CD14-positive monocyte (primary cell): ENCODE data around the gene ACVRL1. TPM values are rescaled to one million over a fixed set of nuclear protein-coding genes. Genes with fewer than 3 reads are reported as not detected.

Experiments
- DNase-seq, 3 donors: peaks; one replicate each; pipeline ENCODE4 v3.0.0-alpha.2; 2011 to 2022
- H2AFZ ChIP-seq: 2 replicates; pipeline ENCODE4 v1.6.0; 2012; ENCODE audit warnings: mild to moderate bottlenecking, low read depth, low read length, inconsistent platforms; ENCODE audit not compliant: insufficient read depth, poor library complexity, severe bottlenecking
- H3K27ac ChIP-seq, 2 donors: 1 replicate in 1 of 2; 2 replicates in 1 of 2; pipeline ENCODE4 v1.5.1; 2012 to 2013; ENCODE audit warnings: low read length in 2 of 2, control low read depth in 1 of 2, inconsistent platforms in 1 of 2, low read depth in 1 of 2, mild to moderate bottlenecking in 1 of 2
- H3K27me3 ChIP-seq, 2 donors: one replicate each; pipeline versions ENCODE4 v1.6.0 to v1.6.1; 2011 to 2013; ENCODE audit warnings: low read length in 2 of 2; ENCODE audit not compliant: control insufficient read depth in 2 of 2, insufficient read depth in 2 of 2
- H3K36me3 ChIP-seq, 2 donors: replicated peaks in 1 of 2; 1 replicate in 1 of 2; 2 replicates in 1 of 2; pipeline versions ENCODE4 v1.5.1 to v1.6.1; 2012 to 2013; ENCODE audit warnings: low read length in 2 of 2, control low read depth in 1 of 2, inconsistent platforms in 1 of 2, mild to moderate bottlenecking in 1 of 2; ENCODE audit not compliant: insufficient read depth in 2 of 2, control insufficient read depth in 1 of 2
- H3K4me1 ChIP-seq, 2 donors: 1 replicate in 1 of 2; 2 replicates in 1 of 2; pipeline versions ENCODE4 v1.5.1 to v1.6.1; 2012 to 2013; ENCODE audit warnings: low read length in 2 of 2, control low read depth in 1 of 2, inconsistent platforms in 1 of 2, mild to moderate bottlenecking in 1 of 2, moderate library complexity in 1 of 2; ENCODE audit not compliant: insufficient read depth in 2 of 2, control insufficient read depth in 1 of 2
- H3K4me2 ChIP-seq: replicated peaks from 2 replicates; pipeline ENCODE3; 2012; ENCODE audit warnings: low read length, moderate library complexity, mild to moderate bottlenecking; ENCODE audit not compliant: poor library complexity, severe bottlenecking; ENCODE audit errors: extremely low read depth
- H3K4me3 ChIP-seq, 3 experiments: fragments of 200-600 bp in 1 of 3; sonication (generic) in 1 of 3; replicated peaks in 1 of 3; 1 replicate in 2 of 3; 2 replicates in 1 of 3; pipeline ENCODE4 v1.5.1; 2011 to 2013; ENCODE audit warnings: low read length in 3 of 3, mild to moderate bottlenecking in 3 of 3, control low read depth in 2 of 3, low read depth in 2 of 3, inconsistent platforms in 1 of 3, moderate library complexity in 1 of 3
- H3K79me2 ChIP-seq: 2 replicates; pipeline ENCODE4 v1.6.0; 2012; ENCODE audit warnings: mild to moderate bottlenecking, control low read depth, inconsistent platforms, low read length, moderate library complexity; ENCODE audit not compliant: insufficient read depth
- H3K9ac ChIP-seq: 2 replicates; pipeline ENCODE4 v1.6.0; 2017; ENCODE audit warnings: low read length, mild to moderate bottlenecking; ENCODE audit not compliant: insufficient read depth, poor library complexity, severe bottlenecking
- H3K9me3 ChIP-seq, 2 donors: replicated peaks in 1 of 2; 1 replicate in 1 of 2; 2 replicates in 1 of 2; pipeline versions ENCODE4 v1.5.1 to v1.6.1; 2012 to 2013; ENCODE audit warnings: low read length in 2 of 2, control low read depth in 1 of 2; ENCODE audit not compliant: control insufficient read depth in 1 of 2, insufficient read depth in 1 of 2
- H4K20me1 ChIP-seq: 2 replicates; pipeline ENCODE4 v1.6.0; 2012; ENCODE audit warnings: mild to moderate bottlenecking, low read length, control low read depth, moderate library complexity; ENCODE audit not compliant: insufficient read depth
- H3K27ac Mint-ChIP-seq, 7 donors: one replicate each; pipeline ENCODE4 v1.8.0; 2020; ENCODE audit warnings: mild to moderate bottlenecking in 7 of 7, mixed read lengths in 7 of 7, moderate library complexity in 6 of 7, inconsistent platforms in 2 of 7
- H3K27me3 Mint-ChIP-seq, 3 donors: one replicate each; pipeline ENCODE4 v1.8.0; 2021 to 2022; ENCODE audit warnings: low read depth in 3 of 3, mild to moderate bottlenecking in 3 of 3, mixed read lengths in 3 of 3, moderate library complexity in 3 of 3, inconsistent platforms in 1 of 3
- H3K36me3 Mint-ChIP-seq, 2 donors: one replicate each; pipeline ENCODE4 v1.8.0; 2020; ENCODE audit warnings: mixed read lengths in 2 of 2, inconsistent platforms in 1 of 2, mild to moderate bottlenecking in 1 of 2
- H3K4me1 Mint-ChIP-seq: one replicate; pipeline ENCODE4 v1.8.0; 2020; ENCODE audit warnings: mild to moderate bottlenecking, mixed read lengths
- H3K4me3 Mint-ChIP-seq, 2 donors: one replicate each; pipeline ENCODE4 v1.8.0; 2020; ENCODE audit warnings: mild to moderate bottlenecking in 2 of 2, mixed read lengths in 2 of 2, moderate library complexity in 1 of 2
- H3K9me3 Mint-ChIP-seq, 7 donors: one replicate each; pipeline ENCODE4 v1.8.0; 2020 to 2022; ENCODE audit warnings: mixed read lengths in 7 of 7, mild to moderate bottlenecking in 6 of 7, moderate library complexity in 6 of 7, inconsistent platforms in 2 of 7
- WGBS: methylation state at CpG from one replicate; pipeline ENCODE4 v1.1.5; 2013; ENCODE audit warnings: missing lambda C conversion rate; ENCODE audit not compliant: insufficient coverage; 5-methylcytosine and 5-hydroxymethylcytosine counted together
- intact Hi-C, 2 donors: fragments of 100-400 bp; cut with micrococcal nuclease; formaldehyde crosslinking; loops; one replicate each; pipeline versions ENCODE4 v1.15.0 to v1.15.1; 2023
- polyA plus RNA-seq, 3 donors: library from polyadenylated mRNA; depleted of rRNA in 1 of 3; unstranded in 2 of 3; stranded (reverse) in 1 of 3; fragments of 300-500 nt in 2 of 3; fragments of >200 nt in 1 of 3; fragmentation: Illumina TruSeq in 2 of 3; gene quantifications; 1 replicate in 2 of 3; 2 replicates in 1 of 3; pipeline ENCODE4 v1.2.3, GENCODE V29; 2012 to 2021
- TF ChIP-seq, protein P1 (sequence below): fragments of 200-600 bp; IDR thresholded peaks from one replicate; pipeline ENCODE4 v1.8.0; 2022; ENCODE audit warnings: antibody characterized with exemption, mild to moderate bottlenecking

Gene ACVRL1
- polyA plus RNA-seq, 3 donors: 1.5 to 3.6 (median 2.0) TPM

DNA sequence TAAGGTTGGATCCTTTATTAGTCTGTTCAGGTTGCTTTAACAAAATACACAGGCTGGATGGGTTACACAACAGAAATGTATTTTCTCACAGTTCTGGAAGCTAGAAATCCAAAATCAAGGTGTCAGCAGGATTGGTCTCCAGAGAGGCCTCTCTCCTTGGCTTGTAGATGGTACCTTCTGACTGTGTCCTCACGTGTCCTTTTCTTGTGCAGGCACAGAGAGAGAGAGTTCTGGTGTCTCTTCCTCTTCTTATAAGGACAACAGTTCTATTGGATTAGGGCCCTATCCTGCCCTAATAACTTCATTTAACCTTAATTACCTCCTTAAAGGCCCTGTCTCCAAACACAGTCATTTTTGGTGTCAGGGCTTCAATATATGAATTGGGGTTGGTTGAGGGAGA, 24.0 kb upstream of the ACVRL1 start:
- H3K36me3 ChIP-seq: no peaks in the 10 kb centered on the region
- H3K27me3 ChIP-seq: no peaks in the 10 kb centered on the region
- no peak overlapping the region for H3K4me2 ChIP-seq
- no peaks in the 10 kb centered on the region for H4K20me1 ChIP-seq
- no CpG with 5 or more reads among the region's 1 CpG for WGBS
- Mint-ChIP-seq H3K27ac (peak overlapping the region in 3 of 7 donors; percentile 31 to 70 (median 35)), H3K9me3 (peaks cover 0 to 6% (median 3%) of the 10 kb centered on the region in 7 donors), H3K27me3 (peaks cover 1 to 4% (median 2%) of the 10 kb centered on the region in 3 donors), H3K36me3 (peaks cover 0 to 3% of the 10 kb centered on the region in 2 donors), H3K4me3 (no peak overlapping the region), H3K4me1 (peaks cover 56% of the 10 kb centered on the region)
- no peak overlapping the region for H3K4me3 ChIP-seq
- H3K79me2 ChIP-seq: no peaks in the 10 kb centered on the region
- no peak for DNase-seq
- intact Hi-C loops: loop anchor here in 1 of 2 donors (10.0 kb wide), 1 partner anchor 312 kb away; the partner anchor contains the start of gene KRT80
- H3K9ac ChIP-seq: no peak overlapping the region
- no peaks in the 10 kb centered on the region for H3K9me3 ChIP-seq
- no peak overlapping the region for H2AFZ ChIP-seq
- TF ChIP-seq, protein P1, sequence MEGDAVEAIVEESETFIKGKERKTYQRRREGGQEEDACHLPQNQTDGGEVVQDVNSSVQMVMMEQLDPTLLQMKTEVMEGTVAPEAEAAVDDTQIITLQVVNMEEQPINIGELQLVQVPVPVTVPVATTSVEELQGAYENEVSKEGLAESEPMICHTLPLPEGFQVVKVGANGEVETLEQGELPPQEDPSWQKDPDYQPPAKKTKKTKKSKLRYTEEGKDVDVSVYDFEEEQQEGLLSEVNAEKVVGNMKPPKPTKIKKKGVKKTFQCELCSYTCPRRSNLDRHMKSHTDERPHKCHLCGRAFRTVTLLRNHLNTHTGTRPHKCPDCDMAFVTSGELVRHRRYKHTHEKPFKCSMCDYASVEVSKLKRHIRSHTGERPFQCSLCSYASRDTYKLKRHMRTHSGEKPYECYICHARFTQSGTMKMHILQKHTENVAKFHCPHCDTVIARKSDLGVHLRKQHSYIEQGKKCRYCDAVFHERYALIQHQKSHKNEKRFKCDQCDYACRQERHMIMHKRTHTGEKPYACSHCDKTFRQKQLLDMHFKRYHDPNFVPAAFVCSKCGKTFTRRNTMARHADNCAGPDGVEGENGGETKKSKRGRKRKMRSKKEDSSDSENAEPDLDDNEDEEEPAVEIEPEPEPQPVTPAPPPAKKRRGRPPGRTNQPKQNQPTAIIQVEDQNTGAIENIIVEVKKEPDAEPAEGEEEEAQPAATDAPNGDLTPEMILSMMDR: no peak
- H3K27ac ChIP-seq: no peak overlapping the region
- peaks cover 50 to 53% of the 10 kb centered on the region in 2 donors for H3K4me1 ChIP-seq

DNA sequence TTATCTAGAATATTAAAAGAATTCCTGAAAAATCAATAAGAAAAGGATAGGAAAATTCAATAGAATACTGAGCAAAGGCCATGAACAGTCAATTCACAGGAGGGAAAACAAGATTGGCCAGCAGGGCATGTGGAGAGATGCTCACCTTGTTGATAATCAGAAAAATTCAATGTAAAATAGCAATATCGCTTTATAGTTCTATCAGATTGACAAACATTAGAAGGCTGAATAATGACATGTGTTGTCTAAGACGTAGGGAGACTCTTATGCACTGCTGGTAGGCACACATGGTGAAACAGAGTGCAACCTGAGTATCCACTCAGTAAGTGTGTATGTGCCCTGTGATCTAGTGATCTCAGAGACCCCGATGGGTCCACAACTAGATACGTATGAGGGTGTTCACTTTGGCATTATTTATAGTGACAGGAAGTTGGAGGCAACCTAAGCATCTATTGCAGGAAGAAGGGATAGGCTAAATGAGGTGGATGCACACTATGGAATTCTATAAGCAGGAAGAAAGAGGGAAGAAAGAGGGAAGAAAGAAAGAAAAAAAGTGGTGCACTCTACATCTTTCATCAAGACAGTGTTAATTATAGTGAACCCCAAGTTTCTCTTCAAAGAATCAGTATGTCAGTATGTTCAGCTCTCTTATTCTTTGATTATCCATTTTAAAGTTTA, 23.2 kb upstream of the ACVRL1 start:
- Mint-ChIP-seq H3K4me1 (peaks cover 62% of the 10 kb centered on the region), H3K36me3 (peaks cover 0 to 3% of the 10 kb centered on the region in 2 donors), H3K27me3 (peaks cover 1 to 4% (median 2%) of the 10 kb centered on the region in 3 donors), H3K9me3 (peaks cover 0 to 6% (median 3%) of the 10 kb centered on the region in 7 donors), H3K27ac (peak overlapping the region in 4 of 7 donors; percentile 67 to 94 (median 90)), H3K4me3 (no peak overlapping the region)
- Histone ChIP-seq H3K27me3 (no peaks in the 10 kb centered on the region), H3K4me2 (no peak overlapping the region), H3K79me2 (no peaks in the 10 kb centered on the region), H3K9me3 (no peaks in the 10 kb centered on the region), H3K9ac (no peak overlapping the region), H4K20me1 (no peaks in the 10 kb centered on the region), H3K27ac (no peak overlapping the region), H3K36me3 (no peaks in the 10 kb centered on the region), H3K4me3 (no peak overlapping the region), H2AFZ (no peak overlapping the region), H3K4me1 (peaks cover 55 to 61% of the 10 kb centered on the region in 2 donors)
- intact Hi-C loops: loop anchor here in 1 of 2 donors (10.0 kb wide), 1 partner anchor 311 kb away; the partner anchor contains the start of gene KRT80
- DNase-seq: no peak
- TF ChIP-seq, protein P1: no peak
- 92% methylated on average over 4 of the region's 4 CpGs for WGBS
